SK-N-SH (cell line): ENCODE measurements around the gene HDAC7. TPM values are rescaled to one million over a fixed set of nuclear protein-coding genes. Genes with fewer than 3 reads are reported as not detected.

Experiments
- CTCF ChIA-PET: fragments of 300-600, 350-600 bp; formaldehyde crosslinking; extraction: SDS; loops from one replicate; lab custom pipeline; 2021; lab: Yijun Ruan, JAX
- POLR2A ChIA-PET: fragments of 350-600 bp; sonication (Branson Sonifier 250); formaldehyde crosslinking; extraction: SDS; loops from one replicate; lab custom pipeline; 2020; ENCODE audit warnings: antibody characterized with exemption, inconsistent platforms; lab: Yijun Ruan, JAX
- DNase-seq: peaks from one replicate; pipeline ENCODE4 v3.0.0; 2012
- H2AFZ ChIP-seq: fragments of 200-600 bp; sonication (generic); 2 replicates; pipeline ENCODE4 v1.8.1; 2016; ENCODE audit warnings: antibody characterized with exemption, mild to moderate bottlenecking, low read depth
- H3F3A ChIP-seq: fragments of 200-600 bp; sonication (generic); replicated peaks from 2 replicates; pipeline ENCODE3; 2016; ENCODE audit warnings: antibody characterized with exemption, mild to moderate bottlenecking; ENCODE audit not compliant: insufficient read depth
- H3K27ac ChIP-seq, 2 experiments: fragments of 200-500 bp in 1 of 2; fragments of 200-600 bp in 1 of 2; sonication (Bioruptor generic) in 1 of 2; sonication (generic), shearing (Covaris generic) in 1 of 2; 2 replicates each; pipeline versions ENCODE4 v1.5.1 to v1.6.1; 2014 to 2016; ENCODE audit warnings: low read depth in 2 of 2, inconsistent platforms in 1 of 2, low read length in 1 of 2, mild to moderate bottlenecking in 1 of 2, mixed read lengths in 1 of 2
- H3K27me3 ChIP-seq: fragments of 200-600 bp; sonication (generic), shearing (Covaris generic); 2 replicates; pipeline ENCODE4 v1.6.1; 2016; ENCODE audit warnings: mixed run types; ENCODE audit not compliant: insufficient read depth
- H3K36me3 ChIP-seq, 2 experiments: fragments of 200-500 bp in 1 of 2; fragments of 200-600 bp in 1 of 2; sonication (Bioruptor generic) in 1 of 2; sonication (generic) in 1 of 2; replicated peaks in 1 of 2; 2 replicates each; pipeline versions ENCODE3 to v1.5.1; 2014 to 2016; ENCODE audit warnings: low read length in 1 of 2, mild to moderate bottlenecking in 1 of 2; ENCODE audit not compliant: insufficient read depth in 2 of 2, control insufficient read depth in 1 of 2
- H3K4me1 ChIP-seq, 2 experiments: fragments of 200-500 bp in 1 of 2; fragments of 200-600 bp in 1 of 2; sonication (Bioruptor generic) in 1 of 2; sonication (generic), shearing (Covaris generic) in 1 of 2; 2 replicates each; pipeline versions ENCODE4 v1.5.1 to v1.6.1; 2014 to 2016; ENCODE audit warnings: low read depth in 1 of 2, low read length in 1 of 2, mixed run types in 1 of 2; ENCODE audit not compliant: insufficient read depth in 2 of 2, control insufficient read depth in 1 of 2
- H3K4me2 ChIP-seq: fragments of 200-600 bp; sonication (generic), shearing (Covaris generic); 2 replicates; pipeline ENCODE4 v1.6.1; 2017; ENCODE audit warnings: mixed run types
- H3K4me3 ChIP-seq, 2 experiments: fragments of 200-500 bp in 1 of 2; fragments of 200-600 bp in 1 of 2; sonication (Bioruptor generic) in 1 of 2; sonication (generic), shearing (Covaris generic) in 1 of 2; 2 replicates each; pipeline versions ENCODE4 v1.5.1 to v1.8.1; 2014 to 2016; ENCODE audit warnings: low read depth in 2 of 2, inconsistent platforms in 1 of 2, low read length in 1 of 2, mild to moderate bottlenecking in 1 of 2, mixed read lengths in 1 of 2, moderate library complexity in 1 of 2
- H3K79me2 ChIP-seq: fragments of 200-600 bp; sonication (generic); 2 replicates; pipeline ENCODE4 v1.8.1; 2017; ENCODE audit warnings: mild to moderate bottlenecking; ENCODE audit not compliant: insufficient read depth
- H3K9ac ChIP-seq: fragments of 200-600 bp; sonication (generic); 2 replicates; pipeline ENCODE4 v1.6.1; 2017; ENCODE audit warnings: mixed run types
- H3K9me2 ChIP-seq: fragments of 200-600 bp; sonication (generic); 2 replicates; pipeline ENCODE4 v1.6.1; 2017; ENCODE audit warnings: mixed run types
- H3K9me3 ChIP-seq: fragments of 200-600 bp; sonication (generic); 2 replicates; pipeline ENCODE4 v1.6.1; 2017; ENCODE audit warnings: mixed run types, mild to moderate bottlenecking, moderate library complexity
- H4K20me1 ChIP-seq: fragments of 200-600 bp; sonication (generic); 2 replicates; pipeline ENCODE4 v1.6.1; 2017; ENCODE audit warnings: mild to moderate bottlenecking, mixed run types; ENCODE audit not compliant: insufficient read depth
- CTCF ChIP-seq: fragments of 200-600 bp; sonication (generic); IDR thresholded peaks from 2 replicates; pipeline ENCODE4 v1.6.1; 2017; ENCODE audit warnings: antibody characterized with exemption, mild to moderate bottlenecking, moderate library complexity
- EP300 ChIP-seq, 2 experiments: IDR thresholded peaks; 2 replicates each; pipeline versions ENCODE4 v1.4.0 to v1.6.1; 2012; ENCODE audit warnings: borderline replicate concordance in 1 of 2, low read depth in 1 of 2, low read length in 1 of 2
- FOXM1 ChIP-seq: IDR thresholded peaks from 2 replicates; pipeline ENCODE4 v1.4.0; 2012; ENCODE audit warnings: low read depth, mild to moderate bottlenecking
- GABPA ChIP-seq: IDR thresholded peaks from 2 replicates; pipeline ENCODE4 v1.4.0; 2012; ENCODE audit warnings: low read depth, mild to moderate bottlenecking
- JUND ChIP-seq: IDR thresholded peaks from 2 replicates; pipeline ENCODE4 v1.4.0; 2012
- MAX ChIP-seq: IDR thresholded peaks from 2 replicates; pipeline ENCODE4 v1.4.0; 2012; ENCODE audit warnings: low read depth
- MXI1 ChIP-seq: IDR thresholded peaks from 2 replicates; pipeline ENCODE4 v1.6.1; 2012; ENCODE audit warnings: mild to moderate bottlenecking, low read depth, low read length, improper control_type of control experiment
- SIN3A ChIP-seq: IDR thresholded peaks from 2 replicates; pipeline ENCODE4 v1.6.1; 2012; ENCODE audit warnings: low read depth, mild to moderate bottlenecking, low read length, moderate library complexity, borderline replicate concordance
- USF2 ChIP-seq: fragments of 150-350 bp; IDR thresholded peaks from 2 replicates; pipeline ENCODE4 v1.6.1; 2017; ENCODE audit warnings: antibody characterized with exemption, low read length, low read depth, borderline replicate concordance
- WGBS: methylation state at CpG from one replicate; pipeline ENCODE4 v1.1.6; 2017; ENCODE audit warnings: low lambda C conversion rate; 5-methylcytosine and 5-hydroxymethylcytosine counted together
- polyA plus RNA-seq, 3 experiments: library from polyadenylated mRNA; depleted of rRNA; stranded (reverse); fragments of >200 nt; gene quantifications; 2 replicates each; pipeline ENCODE4 v1.2.3, GENCODE V29; 2012

Gene HDAC7
- polyA plus RNA-seq, 1 of the 3 experiments (the other 2 are of a cell fraction) = 51.0 TPM

- no peak overlapping the region for H3K9ac ChIP-seq
- H3K9me2 ChIP-seq = no peaks in the 10 kb centered on the region
- no peaks in the 10 kb centered on the region; the same call in 1 of the 2 replicates for H3K27me3 ChIP-seq
- 52% methylated on average over 4 of the region's 4 CpGs for WGBS
- H3K27ac ChIP-seq = no peak overlapping the region
- POLR2A ChIA-PET = no interaction called here
- CTCF ChIA-PET = interaction anchor here (1.0 to 25.6 kb wide), 9 partner anchors 9 to 190 kb away, joined by 3 to 458 read pairs (median 73); partner anchors contain the start of genes RPAP3 and SLC48A1
- H3K4me3 ChIP-seq = no peak overlapping the region
- H2AFZ ChIP-seq = no peak overlapping the region
- no peaks in the 10 kb centered on the region for H3K79me2 ChIP-seq
- H3K4me1 ChIP-seq = peaks cover 0 to 8% of the 10 kb centered on the region in 2 experiments; a peak in 2 of 4 replicates
- H3K36me3 ChIP-seq = no peaks in the 10 kb centered on the region
- no peaks in the 10 kb centered on the region for H3F3A ChIP-seq
- TF ChIP-seq SIN3A = no peak
- TF ChIP-seq USF2 = no peak
- no peak for TF ChIP-seq FOXM1
- no peak overlapping the region for H3K4me2 ChIP-seq
- H4K20me1 ChIP-seq = no peaks in the 10 kb centered on the region
- DNase-seq = no peak
- no peaks in the 10 kb centered on the region for H3K9me3 ChIP-seq
Measured at GRCh38 chr12:47841910-47842309, 22.2 kb upstream of the HDAC7 start.

GRCh38 chr12:47841501-47841900 is 21.8 kb upstream of the HDAC7 start:
- no peaks in the 10 kb centered on the region for H3K79me2 ChIP-seq
- no peak overlapping the region for H3K4me2 ChIP-seq
- no peaks in the 10 kb centered on the region for H3K9me2 ChIP-seq
- no peak for DNase-seq
- H3K9ac ChIP-seq = no peak overlapping the region
- H3K27me3 ChIP-seq = no peaks in the 10 kb centered on the region; the same call in 1 of the 2 replicates
- no peaks in the 10 kb centered on the region for H3F3A ChIP-seq
- H3K27ac ChIP-seq = no peak overlapping the region
- no peak for TF ChIP-seq MAX
- no peak for TF ChIP-seq MXI1
- no peak for TF ChIP-seq GABPA
- no peak for TF ChIP-seq CTCF
- no peak for TF ChIP-seq EP300 (IDR thresholded peaks at IDR 0.05; ENCODE audit: borderline replicate concordance in 1 of 2, low read depth in 1 of 2, low read length in 1 of 2)
- TF ChIP-seq JUND = no peak
- no peaks in the 10 kb centered on the region for H3K9me3 ChIP-seq
- H3K36me3 ChIP-seq = no peaks in the 10 kb centered on the region
- no peak overlapping the region for H2AFZ ChIP-seq
- WGBS = 78% methylated on average over 2 of the region's 2 CpGs
- ChIA-PET CTCF (interaction anchor here (1.0 to 25.6 kb wide), 9 partner anchors 9 to 190 kb away, joined by 3 to 458 read pairs (median 73); partner anchors contain the start of genes RPAP3 and SLC48A1), POLR2A (no interaction called here)
- H3K4me1 ChIP-seq = peaks cover 0 to 8% of the 10 kb centered on the region in 2 experiments; a peak in 2 of 4 replicates
- no peak overlapping the region for H3K4me3 ChIP-seq
- no peaks in the 10 kb centered on the region for H4K20me1 ChIP-seq
